Kidney epithelial cell (primary cell): ENCODE measurements around the gene PXDC1. TPM values are rescaled to one million over a fixed set of nuclear protein-coding genes. Genes with fewer than 3 reads are reported as not detected.

ENCODE experiments used
- DNase-seq: peaks from one replicate; pipeline ENCODE4 v3.0.0-alpha.2; 2010; ENCODE audit warnings: low read depth
- H3K27me3 ChIP-seq: 2 replicates; pipeline ENCODE4 v1.6.0; 2011; ENCODE audit warnings: low read length; ENCODE audit not compliant: control insufficient read depth, insufficient read depth
- H3K36me3 ChIP-seq: 2 replicates; pipeline ENCODE4 v1.5.1; 2011; ENCODE audit warnings: low read length; ENCODE audit not compliant: control insufficient read depth, insufficient read depth
- H3K4me3 ChIP-seq: 2 replicates; pipeline ENCODE4 v1.5.1; 2011; ENCODE audit warnings: low read depth, mild to moderate bottlenecking, control low read depth, low read length
- total RNA-seq: library from RNA; depleted of rRNA; stranded (reverse); fragments of >200 nt; gene quantifications from 2 replicates; pipeline ENCODE4 v1.2.3, GENCODE V29; 2015
- TF ChIP-seq, protein P1 (sequence below): IDR thresholded peaks from 2 replicates; pipeline ENCODE4 v1.5.1; 2011; ENCODE audit warnings: mild to moderate bottlenecking, moderate library complexity, low read length, control low read depth, inconsistent platforms; ENCODE audit not compliant: insufficient read depth, poor library complexity, severe bottlenecking

PXDC1 gene
- total RNA-seq, 1 donor from 2014 or later: 92.4 TPM

DNA sequence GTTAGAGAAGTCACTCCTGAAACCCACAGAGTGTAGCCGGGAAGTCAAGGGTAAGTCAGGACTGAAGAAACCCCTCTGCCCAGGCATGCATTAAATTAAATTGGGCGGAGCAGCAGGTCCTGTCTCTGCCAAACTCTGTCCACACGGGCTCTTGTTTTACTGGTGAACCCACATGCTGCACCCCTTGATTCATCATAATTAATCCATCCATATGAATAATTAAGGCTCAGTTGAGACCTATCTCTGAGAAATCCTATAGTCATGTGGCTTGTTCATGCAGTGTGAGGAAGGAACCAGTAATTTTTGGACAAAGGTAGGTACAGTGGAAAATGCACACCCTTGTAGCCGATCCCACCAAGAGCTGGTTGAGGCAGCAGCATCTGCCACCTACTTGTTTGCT, 43.0 kb downstream of the PXDC1 start:
- DNase-seq: no peak

GRCh38 chr6:3707751-3708412, 43.6 kb downstream of the PXDC1 start:
- peaks cover 2% of the 10 kb centered on the region for H3K27me3 ChIP-seq
- no peak for DNase-seq
- TF ChIP-seq, protein P1, sequence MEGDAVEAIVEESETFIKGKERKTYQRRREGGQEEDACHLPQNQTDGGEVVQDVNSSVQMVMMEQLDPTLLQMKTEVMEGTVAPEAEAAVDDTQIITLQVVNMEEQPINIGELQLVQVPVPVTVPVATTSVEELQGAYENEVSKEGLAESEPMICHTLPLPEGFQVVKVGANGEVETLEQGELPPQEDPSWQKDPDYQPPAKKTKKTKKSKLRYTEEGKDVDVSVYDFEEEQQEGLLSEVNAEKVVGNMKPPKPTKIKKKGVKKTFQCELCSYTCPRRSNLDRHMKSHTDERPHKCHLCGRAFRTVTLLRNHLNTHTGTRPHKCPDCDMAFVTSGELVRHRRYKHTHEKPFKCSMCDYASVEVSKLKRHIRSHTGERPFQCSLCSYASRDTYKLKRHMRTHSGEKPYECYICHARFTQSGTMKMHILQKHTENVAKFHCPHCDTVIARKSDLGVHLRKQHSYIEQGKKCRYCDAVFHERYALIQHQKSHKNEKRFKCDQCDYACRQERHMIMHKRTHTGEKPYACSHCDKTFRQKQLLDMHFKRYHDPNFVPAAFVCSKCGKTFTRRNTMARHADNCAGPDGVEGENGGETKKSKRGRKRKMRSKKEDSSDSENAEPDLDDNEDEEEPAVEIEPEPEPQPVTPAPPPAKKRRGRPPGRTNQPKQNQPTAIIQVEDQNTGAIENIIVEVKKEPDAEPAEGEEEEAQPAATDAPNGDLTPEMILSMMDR: no peak
- H3K4me3 ChIP-seq: no peak overlapping the region
- no peaks in the 10 kb centered on the region for H3K36me3 ChIP-seq

More for the DNA sequence above, 43.0 kb downstream of the PXDC1 start:
- TF ChIP-seq, protein P1: no peak
- H3K4me3 ChIP-seq: no peak overlapping the region
- no peaks in the 10 kb centered on the region for H3K36me3 ChIP-seq
- peaks cover 2% of the 10 kb centered on the region for H3K27me3 ChIP-seq

DNA sequence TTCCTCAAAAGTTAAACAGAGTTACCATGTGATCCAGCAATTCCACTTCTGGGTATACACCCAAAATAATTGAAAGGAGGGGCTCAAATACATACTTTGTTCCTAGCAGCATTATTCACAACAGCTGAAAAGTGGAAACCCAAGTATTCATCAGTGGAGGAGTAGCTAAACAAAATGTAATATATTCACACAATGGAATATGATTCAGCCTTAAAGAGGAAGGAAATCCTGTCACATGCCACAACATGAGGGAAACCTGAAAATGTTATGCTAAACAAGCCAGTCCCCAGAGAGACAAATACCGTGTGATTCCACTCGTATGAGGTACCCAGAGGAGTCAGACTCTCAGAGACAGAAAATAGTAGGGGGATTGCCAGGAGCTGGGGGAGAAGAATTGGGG, 44.5 kb downstream of the PXDC1 start:
- Histone ChIP-seq H3K4me3 (no peak overlapping the region), H3K36me3 (no peaks in the 10 kb centered on the region), H3K27me3 (peaks cover 2% of the 10 kb centered on the region)
- DNase-seq: no peak
- TF ChIP-seq, protein P1: no peak

DNA sequence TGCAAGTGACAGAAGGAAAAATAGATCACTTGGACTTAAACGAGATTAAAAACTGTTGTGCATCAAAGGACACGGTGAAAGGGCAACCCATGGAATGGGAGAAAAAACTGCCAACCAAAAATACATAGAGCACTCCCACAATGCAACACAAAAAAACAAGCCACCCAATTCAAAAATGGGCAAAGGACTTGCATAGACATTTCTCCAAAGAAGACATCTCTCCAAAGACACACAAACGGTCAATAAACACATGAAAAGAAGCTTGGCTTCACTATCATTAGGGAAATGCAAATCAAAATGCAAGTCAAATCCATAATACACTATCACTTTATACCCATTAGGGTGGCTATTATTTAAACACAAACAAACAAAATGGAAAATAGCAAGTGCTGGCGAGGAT, 45.0 kb downstream of the PXDC1 start:
- Histone ChIP-seq H3K4me3 (no peak overlapping the region), H3K27me3 (peaks cover 2% of the 10 kb centered on the region), H3K36me3 (no peaks in the 10 kb centered on the region)
- TF ChIP-seq, protein P1: no peak
- DNase-seq: no peak

DNA sequence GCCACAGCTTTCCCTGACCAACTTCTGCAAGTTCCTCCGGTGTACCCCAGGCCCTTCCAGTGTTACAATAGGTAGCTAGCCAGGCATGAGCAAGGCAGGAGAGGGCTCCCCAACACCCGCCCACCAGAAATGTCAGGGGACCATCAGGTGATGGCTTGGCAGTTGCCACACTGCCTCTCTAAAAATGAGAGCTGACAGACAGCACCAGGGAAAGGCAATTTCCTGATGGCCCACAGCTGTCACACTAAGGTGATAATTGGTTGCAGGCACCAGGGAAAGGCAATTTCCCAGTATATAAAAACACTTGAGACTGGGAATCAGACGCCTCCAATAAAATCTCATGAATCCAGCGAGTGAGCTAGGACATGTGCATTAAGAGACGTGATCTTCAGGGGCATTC, 49.9 kb downstream of the PXDC1 start:
- DNase-seq: no peak
- TF ChIP-seq, protein P1: no peak
- Histone ChIP-seq H3K27me3 (no peaks in the 10 kb centered on the region), H3K4me3 (no peak overlapping the region), H3K36me3 (no peaks in the 10 kb centered on the region)

DNA sequence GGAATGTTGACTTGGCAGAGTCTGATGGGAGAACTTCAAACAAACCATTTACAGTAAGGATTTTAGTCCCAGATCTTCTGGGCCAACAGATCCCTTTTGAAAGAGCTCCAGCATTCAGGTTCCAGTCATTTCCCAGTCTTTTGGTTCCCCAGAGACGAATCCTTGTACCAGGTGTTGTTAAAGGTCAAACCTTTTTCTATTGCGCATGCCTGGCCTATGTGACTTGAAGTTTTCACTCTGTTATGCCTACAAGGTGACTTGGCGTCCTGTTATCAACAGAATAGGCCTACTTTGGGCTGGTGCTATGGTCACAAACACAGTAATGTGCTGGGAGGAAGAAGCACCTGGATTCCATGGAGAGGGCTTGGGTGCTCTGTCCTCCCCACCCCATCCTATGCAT, 52.3 kb downstream of the PXDC1 start:
- Histone ChIP-seq H3K4me3 (no peak overlapping the region), H3K36me3 (no peaks in the 10 kb centered on the region), H3K27me3 (no peaks in the 10 kb centered on the region)
- TF ChIP-seq, protein P1: no peak
- DNase-seq: no peak
